AG09319 (cell line): ENCODE results near the gene FYN.

Experiments used
- DNase-seq: peaks from one replicate; pipeline ENCODE4 v3.0.0-alpha.2; 2010; ENCODE audit warnings: low read depth; ENCODE audit errors: extremely low read depth
- CTCF ChIP-seq: IDR thresholded peaks from 2 replicates; pipeline ENCODE4 v1.5.1; 2011; ENCODE audit warnings: low read depth, mild to moderate bottlenecking, inconsistent platforms, low read length, moderate library complexity

The FYN gene

GRCh38 chr6:111745186-111745585 is 128.1 kb downstream of the FYN start:
- no peak for TF ChIP-seq CTCF
- DNase-seq: no peak

GRCh38 chr6:111743862-111744692 is 129.2 kb downstream of the FYN start:
- DNase-seq: no peak
- no peak for TF ChIP-seq CTCF

- DNase-seq: no peak
Observed at GRCh38 chr6:111743360-111743759, 129.9 kb downstream of the FYN start.

GRCh38 chr6:111741177-111741952 is 131.9 kb downstream of the FYN start:
- TF ChIP-seq CTCF: no peak
- no peak for DNase-seq

More at GRCh38 chr6:111743360-111743759, 129.9 kb downstream of the FYN start:
- TF ChIP-seq CTCF: no peak

- no peak for DNase-seq
- no peak for TF ChIP-seq CTCF
Observed at GRCh38 chr6:111740506-111740905, 132.7 kb downstream of the FYN start.

- no peak for TF ChIP-seq CTCF
- DNase-seq: no peak
Observed at GRCh38 chr6:111739257-111739696, 134.0 kb downstream of the FYN start.

GRCh38 chr6:111738631-111739030 is 134.6 kb downstream of the FYN start:
- no peak for DNase-seq
- no peak for TF ChIP-seq CTCF
